NK-92 treated with Interleukin-12 subunit alpha and Interleukin-12 subunit beta, amount 100 ng/mL, for 24 hours (cell line): ENCODE results near the gene SLC12A8.

ENCODE experiments used
- DNase-seq: peaks from one replicate; lab custom pipeline; 2025; lab: John Stamatoyannopoulos, UW

Gene SLC12A8

GRCh38 chr3:125213946-125214542 lies 1.5 kb upstream of the SLC12A8 start:
- no peak for DNase-seq

DNA sequence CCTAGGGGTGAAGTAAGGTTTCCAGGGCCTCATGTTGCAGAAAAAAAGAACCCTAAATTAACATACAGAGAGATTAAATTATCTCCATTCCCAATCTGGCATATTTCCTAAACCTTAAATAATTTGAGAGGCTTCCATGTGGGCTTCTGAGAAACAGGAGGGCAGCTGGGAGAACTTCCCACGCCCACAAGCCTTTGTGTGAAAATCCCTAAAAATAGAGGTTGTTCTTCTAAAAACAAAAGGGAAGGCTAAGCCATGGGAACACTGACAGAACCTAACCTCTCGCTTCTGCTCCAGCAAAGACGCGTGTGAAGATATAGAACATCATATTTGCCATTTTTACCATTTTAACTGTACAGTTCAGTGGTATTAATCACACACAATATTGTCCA lies 812 bp upstream of the SLC12A8 start:
- DNase-seq = no peak

DNA sequence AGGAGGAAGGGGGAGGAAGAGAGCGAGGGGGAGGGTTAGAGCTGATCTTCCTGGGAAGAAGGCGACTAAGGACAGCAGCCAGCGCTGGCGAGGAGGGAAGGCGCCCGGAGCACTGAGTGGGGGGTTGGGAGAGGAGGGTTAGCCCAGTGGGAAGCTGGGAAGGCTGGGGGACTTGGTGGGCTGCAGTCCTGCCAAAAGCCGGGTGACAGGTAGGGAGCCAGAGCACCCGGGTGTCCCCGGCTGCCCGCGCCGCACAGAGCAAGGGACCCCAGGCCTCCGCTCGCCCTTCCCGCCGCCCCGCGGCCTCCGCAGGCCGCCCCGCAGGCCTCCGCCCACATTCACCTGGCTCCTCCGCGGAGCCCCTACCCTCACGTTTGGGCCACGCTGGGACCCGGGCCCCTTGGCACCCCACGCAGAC lies 448 bp downstream of the SLC12A8 start:
- DNase-seq = no peak

- DNase-seq = no peak
Observed at GRCh38 chr3:125211523-125212090, 941 bp downstream of the SLC12A8 start.

GRCh38 chr3:125207949-125208568 lies 4.5 kb downstream of the SLC12A8 start:
- DNase-seq = no peak

- no peak for DNase-seq
Observed at GRCh38 chr3:125207507-125207906, 5.0 kb downstream of the SLC12A8 start.

- DNase-seq = no peak
Observed at GRCh38 chr3:125206934-125207333, 5.6 kb downstream of the SLC12A8 start.

DNA sequence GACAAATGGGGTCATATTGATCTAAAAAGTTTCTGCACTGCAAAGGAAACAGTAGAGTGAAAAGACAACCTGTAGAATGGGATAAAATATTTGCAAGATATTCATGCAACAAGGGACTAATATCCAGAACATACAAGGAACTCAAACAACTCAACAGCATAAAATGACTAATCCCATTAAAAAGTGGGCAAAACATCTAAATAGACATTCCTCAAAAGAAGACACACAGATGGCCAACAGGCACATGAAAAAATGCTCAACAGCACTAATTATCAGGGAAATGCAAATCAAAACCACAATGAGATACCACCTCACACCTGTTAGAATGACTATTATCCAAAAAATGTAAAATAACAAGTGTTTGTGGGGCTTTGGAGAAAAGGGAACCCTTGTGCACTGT lies 8.8 kb downstream of the SLC12A8 start:
- DNase-seq = no peak

- DNase-seq = peak; percentile 18
Observed at GRCh38 chr3:125202197-125202596, 10.4 kb downstream of the SLC12A8 start.

GRCh38 chr3:125200731-125201139 lies 11.8 kb downstream of the SLC12A8 start:
- no peak for DNase-seq

DNA sequence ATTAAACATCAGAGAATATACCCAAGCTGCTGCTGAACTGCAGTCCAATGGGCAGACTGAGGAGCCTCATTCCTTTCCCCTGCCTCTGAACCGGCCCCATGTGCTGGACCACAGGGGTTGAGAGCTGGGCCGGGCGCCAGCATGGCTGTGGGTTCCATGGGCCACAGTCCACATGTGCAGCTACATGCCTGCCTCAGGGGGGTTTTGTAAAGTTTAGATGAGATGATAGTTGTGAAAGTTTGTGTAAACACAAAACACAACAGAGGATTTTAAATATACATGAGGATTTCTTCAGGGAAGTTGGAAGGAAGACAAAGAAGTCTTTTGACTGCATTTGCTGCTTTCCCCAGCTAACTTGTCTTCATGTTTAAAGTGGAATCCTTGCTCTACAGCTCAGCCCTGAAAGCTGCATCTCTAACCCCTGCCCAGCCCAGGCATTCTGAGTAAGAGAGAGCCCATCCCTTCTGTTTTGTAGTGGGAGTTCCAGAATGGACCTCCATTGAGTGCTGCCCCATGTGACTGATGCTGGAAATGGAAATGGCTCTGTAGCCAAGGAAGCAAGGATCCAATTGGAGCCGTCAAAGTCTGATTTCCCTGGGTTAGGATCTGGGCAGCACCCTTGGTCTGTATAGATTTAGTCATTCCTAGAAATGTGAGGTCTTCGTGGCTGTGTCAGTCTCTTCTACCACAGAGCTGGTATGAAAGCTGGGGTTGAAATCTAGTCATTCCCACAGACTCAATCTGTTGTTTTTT lies 17.5 kb downstream of the SLC12A8 start:
- no peak for DNase-seq

- DNase-seq = no peak
Observed at GRCh38 chr3:125194061-125194848, 18.3 kb downstream of the SLC12A8 start.

- DNase-seq = no peak
Observed at GRCh38 chr3:125192190-125193035, 20.1 kb downstream of the SLC12A8 start.

DNA sequence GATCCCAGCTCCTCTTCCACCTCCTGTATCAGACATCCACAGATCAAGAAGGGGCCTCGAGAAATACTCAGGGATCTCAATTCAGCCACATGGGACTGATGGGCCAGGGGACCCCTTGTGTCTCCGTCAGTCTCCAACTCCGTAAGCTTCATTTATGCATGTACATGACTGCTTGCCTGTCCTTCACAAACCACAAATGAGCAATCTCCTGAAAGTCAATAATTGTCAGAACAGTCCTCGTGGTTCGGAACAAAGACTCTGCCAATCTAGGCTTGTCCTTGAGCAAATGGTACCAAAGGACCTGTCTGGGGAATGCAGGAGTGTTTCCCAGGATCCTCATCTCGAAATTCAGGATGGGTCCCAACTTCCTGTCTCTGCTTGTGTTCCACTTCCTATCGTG lies 20.8 kb downstream of the SLC12A8 start:
- DNase-seq = no peak

GRCh38 chr3:125191256-125191655 lies 21.3 kb downstream of the SLC12A8 start:
- DNase-seq = no peak

DNA sequence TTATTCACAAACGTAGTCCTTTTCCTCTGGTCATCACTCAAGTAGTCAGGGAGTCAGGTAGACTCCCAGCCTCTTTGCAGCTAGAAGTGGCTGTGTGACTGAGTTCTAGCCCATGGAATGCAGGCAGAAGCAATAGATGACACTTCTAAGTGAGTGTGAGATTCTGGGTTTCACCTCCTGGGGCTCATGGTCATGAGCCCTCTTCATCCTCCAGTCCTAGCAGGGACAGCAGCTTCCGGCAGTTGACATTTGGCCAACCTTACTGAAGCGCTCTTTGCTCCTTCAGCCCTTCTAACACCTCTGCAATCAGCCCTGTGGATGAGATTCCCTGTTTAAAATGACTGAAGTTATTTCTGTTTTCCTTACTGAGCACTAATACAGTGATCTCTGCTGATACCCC lies 21.8 kb downstream of the SLC12A8 start:
- no peak for DNase-seq

GRCh38 chr3:125189378-125190165 lies 23.0 kb downstream of the SLC12A8 start:
- no peak for DNase-seq

GRCh38 chr3:125188955-125189354 lies 23.6 kb downstream of the SLC12A8 start:
- no peak for DNase-seq

DNA sequence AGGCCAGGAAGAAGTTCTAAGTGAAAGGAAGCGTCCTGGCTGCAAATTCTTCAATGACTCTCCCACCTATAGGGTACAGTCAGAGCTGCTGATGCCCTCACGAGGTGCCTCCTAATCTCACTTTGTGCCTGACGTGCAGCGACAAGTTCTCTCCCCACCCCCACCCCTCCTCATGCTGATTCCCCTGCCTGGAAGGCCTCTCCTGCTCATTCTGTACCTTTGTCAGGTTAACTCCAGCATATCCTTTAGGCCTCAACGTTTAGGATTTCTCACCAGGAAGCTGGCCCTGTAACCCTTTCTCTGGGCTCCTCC lies 25.0 kb downstream of the SLC12A8 start:
- no peak for DNase-seq

DNA sequence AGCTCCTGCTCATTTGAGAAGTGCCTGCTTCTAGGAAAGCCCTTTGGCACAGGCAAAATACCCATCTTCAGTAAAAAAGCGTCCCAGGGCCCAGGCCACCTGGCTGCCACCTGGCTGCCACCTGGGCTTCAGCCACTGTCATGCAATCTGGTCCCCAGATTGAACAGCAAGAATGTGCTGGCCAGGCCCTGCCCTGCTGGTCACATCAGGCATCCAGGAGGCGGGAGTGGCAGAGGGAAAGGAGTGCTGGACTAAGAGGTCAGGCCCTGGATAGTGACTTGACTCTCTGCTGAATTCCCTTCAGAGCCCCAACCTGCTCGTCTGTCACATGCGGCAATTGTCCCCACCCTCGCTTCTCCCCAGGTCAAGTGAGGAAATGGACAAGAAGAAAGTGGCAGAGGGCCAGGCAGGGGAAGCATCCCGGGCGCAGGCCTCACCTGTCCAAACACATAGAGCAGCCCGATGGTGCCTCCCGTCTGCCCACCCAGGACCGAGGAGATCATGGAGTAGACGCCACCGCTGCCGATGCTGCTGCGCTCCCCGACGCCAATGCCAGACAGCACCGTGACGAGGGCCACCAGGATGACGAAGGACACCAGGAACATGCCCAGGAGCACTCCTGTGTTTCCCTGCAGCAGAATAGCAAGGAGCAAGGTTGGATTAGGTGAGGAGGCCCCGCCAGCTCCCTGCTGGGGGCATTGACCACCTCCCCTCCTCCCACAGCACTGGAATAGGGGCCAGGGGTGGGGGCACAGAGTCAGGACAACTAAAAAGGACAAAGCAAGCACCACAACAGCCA lies 25.5 kb downstream of the SLC12A8 start:
- DNase-seq = no peak
